GM10248 (cell line): ENCODE data around the gene RRP7A.
A peak's percentile ranks its signal among the peaks of the same experiment; 100 is the strongest.
"Not testable (repeated sequence)": the region's sequence is repeated elsewhere in the genome, so short reads cannot be mapped to it uniquely, and the experiment has no call there.

ENCODE experiments used
- CTCF ChIA-PET: fragments of 300-600 bp; sonication (Branson Sonifier 250); formaldehyde crosslinking; extraction: SDS; loops from one replicate; lab custom pipeline; 2021; ENCODE audit warnings: antibody characterized with exemption; lab: Yijun Ruan, JAX
- POLR2A ChIA-PET: fragments of 350-650 bp; sonication (Branson Sonifier 250); formaldehyde crosslinking; extraction: SDS; loops from one replicate; lab custom pipeline; 2020; ENCODE audit warnings: antibody characterized with exemption; lab: Yijun Ruan, JAX
- DNase-seq: peaks from one replicate; pipeline ENCODE4 v3.0.0; 2012; ENCODE audit errors: extremely low spot score
- CTCF ChIP-seq: IDR thresholded peaks from 2 replicates; pipeline ENCODE4 v1.5.1; 2012; ENCODE audit warnings: mild to moderate bottlenecking, low read depth; ENCODE audit errors: extremely low read depth, missing control alignments, control extremely low read depth

Gene RRP7A

GRCh38 chr22:42519525-42520401 lies at the start of gene RRP7A:
Gene RRP7A (minus strand): TSS chr22:42519796. CDS start chr22:42519786, 10 bp downstream.
- ChIA-PET CTCF (interaction anchor here (1.2 kb wide), 1 partner anchor 14 kb away, joined by 3 read pairs; no protein-coding TSS in a partner anchor), POLR2A (no interaction called here)
- TF ChIP-seq CTCF = no peak
- DNase-seq = peak; percentile 87

GRCh38 chr22:42567950-42568349 lies 48.4 kb upstream of the RRP7A start:
- CTCF ChIA-PET = interaction anchor here (1.2 kb wide), 1 partner anchor 16 kb away, joined by 4 read pairs; no protein-coding TSS in a partner anchor
- DNase-seq, POLR2A ChIA-PET: not testable (repeated sequence)

- no peak for DNase-seq
- CTCF ChIA-PET = no interaction called here
- POLR2A ChIA-PET = no interaction called here
- no peak for TF ChIP-seq CTCF
Observed at GRCh38 chr22:42565956-42566355, 46.4 kb upstream of the RRP7A start.

GRCh38 chr22:42564699-42565098 lies 45.1 kb upstream of the RRP7A start:
- ChIA-PET POLR2A (no interaction called here), CTCF (no interaction called here)
- no peak for DNase-seq
- TF ChIP-seq CTCF = no peak

GRCh38 chr22:42563943-42564342 lies 44.3 kb upstream of the RRP7A start:
- DNase-seq, CTCF ChIA-PET, POLR2A ChIA-PET: not testable (repeated sequence)

- POLR2A ChIA-PET = interaction anchor here (0.7 kb wide), 1 partner anchor 29 kb away, joined by 3 read pairs; no protein-coding TSS in a partner anchor
- CTCF ChIA-PET = interaction anchor here (0.6 to 1.0 kb wide), 4 partner anchors 10 to 31 kb away, joined by 3 to 5 read pairs (median 3); no protein-coding TSS in a partner anchor
- TF ChIP-seq CTCF = no peak
- no peak for DNase-seq
Observed at GRCh38 chr22:42562684-42563083, 43.1 kb upstream of the RRP7A start.

- ChIA-PET POLR2A (interaction anchor here (0.7 kb wide), 1 partner anchor 28 kb away, joined by 3 read pairs; no protein-coding TSS in a partner anchor), CTCF (interaction anchor here (0.6 to 1.0 kb wide), 5 partner anchors 10 to 44 kb away, joined by 3 to 5 read pairs (median 3); no protein-coding TSS in a partner anchor)
- no peak for TF ChIP-seq CTCF
- peak; percentile 71 for DNase-seq
Observed at GRCh38 chr22:42562279-42562678, 42.7 kb upstream of the RRP7A start.
